ENCODE data around the gene MTA1. TPM values are rescaled to one million over a fixed set of nuclear protein-coding genes. Genes with fewer than 3 reads are reported as not detected.

Gene MTA1
- total RNA-seq, 3 donors from 2014 or later: 154 to 166 (median 154) TPM

DNA sequence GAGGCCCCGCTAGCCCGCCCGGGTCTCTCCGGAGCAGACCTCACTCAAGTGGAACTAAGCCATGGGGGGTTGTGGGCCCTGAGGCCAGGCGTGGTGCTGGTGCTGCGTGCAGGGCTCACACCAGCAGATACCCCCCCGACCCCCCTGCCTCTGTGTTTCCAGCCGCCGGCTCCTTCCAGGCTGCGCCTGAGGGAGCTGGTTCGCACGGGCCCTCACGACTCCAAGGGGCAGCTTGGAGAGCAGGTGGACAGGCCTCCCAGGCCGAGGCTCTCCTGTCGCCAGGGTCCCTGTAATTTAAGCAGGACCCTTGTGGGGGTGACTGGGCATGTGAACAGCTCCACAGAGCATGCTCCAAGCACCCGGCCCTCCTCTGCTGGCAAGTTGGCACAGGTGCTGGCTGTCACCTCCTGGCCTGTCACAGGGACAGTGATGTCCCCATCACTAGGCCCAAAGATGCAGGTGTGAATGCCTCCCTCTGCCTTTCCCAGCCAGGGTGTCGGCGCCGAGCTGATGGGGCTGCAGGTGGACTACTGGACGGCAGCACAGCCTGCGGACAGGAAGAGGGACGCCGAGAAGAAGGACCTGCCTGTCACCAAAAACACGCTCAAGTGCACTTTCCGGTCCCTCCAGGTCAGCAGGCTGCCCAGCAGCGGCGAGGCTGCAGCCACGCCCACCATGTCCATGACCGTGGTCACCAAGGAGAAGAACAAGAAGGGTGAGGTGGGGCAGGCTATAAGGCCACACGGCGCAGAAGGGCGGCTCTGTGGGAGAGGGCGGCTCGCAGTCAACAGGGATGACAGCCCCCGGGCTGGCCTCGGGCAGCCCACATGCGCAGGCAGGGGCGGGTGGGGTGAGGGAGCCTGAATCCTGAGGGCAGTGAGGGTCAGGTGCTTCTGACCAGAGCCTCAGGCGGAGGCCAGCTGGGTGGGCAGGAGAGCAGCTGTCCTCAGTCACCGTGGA is 27.2 kb upstream of the MTA1 start:
- ATAC-seq: no peak
- Mint-ChIP-seq H3K9me3 (no peaks in the 10 kb centered on the region), H3K4me1 (ENCODE audit: low read depth) (peaks cover 5% of the 10 kb centered on the region), H3K27me3 (ENCODE audit: low read depth) (no peaks in the 10 kb centered on the region), H3K4me3 (no peak overlapping the region), H3K36me3 (ENCODE audit: insufficient read depth) (no peaks in the 10 kb centered on the region)
- no peak for DNase-seq

DNA sequence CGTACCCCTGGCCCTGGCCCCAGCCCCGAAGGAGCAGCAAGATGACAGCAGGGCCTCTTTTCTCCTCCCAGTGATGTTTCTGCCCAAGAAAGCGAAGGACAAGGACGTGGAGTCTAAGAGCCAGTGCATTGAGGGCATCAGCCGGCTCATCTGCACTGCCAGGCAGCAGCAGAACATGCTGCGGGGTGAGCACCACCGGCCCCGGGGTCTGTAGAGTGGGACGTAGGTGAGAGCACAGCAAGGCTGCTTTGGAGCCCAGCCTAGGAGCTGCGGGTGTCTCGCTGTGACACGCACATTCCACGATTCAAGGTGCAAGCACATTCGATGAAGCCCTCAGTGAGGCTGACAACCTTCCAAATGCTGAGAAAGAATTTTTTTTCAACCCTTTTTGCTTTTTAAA is 26.5 kb upstream of the MTA1 start:
- H3K9me3 Mint-ChIP-seq: no peaks in the 10 kb centered on the region
- H3K4me1 Mint-ChIP-seq (ENCODE audit: low read depth): peaks cover 11% of the 10 kb centered on the region
- no peaks in the 10 kb centered on the region for H3K36me3 Mint-ChIP-seq (ENCODE audit: insufficient read depth)
- no peak overlapping the region for H3K4me3 Mint-ChIP-seq
- no peak for ATAC-seq
- DNase-seq: no peak
- no peaks in the 10 kb centered on the region for H3K27me3 Mint-ChIP-seq (ENCODE audit: low read depth)

DNA sequence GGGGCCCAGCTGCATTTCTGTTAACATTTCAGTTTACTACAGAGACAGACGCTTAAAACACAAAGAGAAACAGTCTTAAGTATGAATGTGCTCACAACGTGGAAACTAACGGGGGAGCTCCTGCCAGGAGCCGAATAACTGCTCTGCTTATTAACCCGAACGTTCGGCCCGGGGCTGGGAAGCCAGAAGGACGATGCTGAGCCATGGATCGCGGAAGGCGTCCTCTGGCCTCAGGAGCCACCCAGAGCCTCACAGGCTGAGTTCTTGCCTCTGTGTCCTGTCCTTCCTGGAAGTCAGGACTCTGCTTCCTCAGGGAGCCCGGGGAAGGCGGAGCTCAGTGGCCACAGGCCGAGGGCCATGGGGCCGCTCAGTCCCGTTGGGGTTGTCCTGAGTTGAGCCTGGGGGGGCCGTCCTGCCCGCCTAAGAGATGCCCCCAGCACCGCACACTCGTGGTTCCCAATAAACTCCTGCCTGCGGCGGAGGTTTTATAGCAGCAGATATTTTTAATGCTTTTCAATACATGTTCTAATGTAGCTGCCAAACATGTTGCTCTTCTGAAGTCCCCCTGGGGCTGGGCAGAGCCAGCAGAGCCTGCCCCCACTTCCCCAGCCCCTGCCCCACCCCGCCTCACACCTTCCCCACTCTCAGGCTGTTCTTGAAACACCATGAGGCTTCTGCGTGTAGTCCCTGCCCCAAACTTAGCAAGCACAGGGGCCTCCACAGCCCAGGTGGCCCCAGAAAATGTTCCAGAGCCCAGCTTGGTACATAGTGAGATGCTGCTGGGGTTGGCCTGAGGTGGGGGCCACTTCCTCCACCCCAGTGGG is 24.7 kb upstream of the MTA1 start:
- no peaks in the 10 kb centered on the region for H3K9me3 Mint-ChIP-seq
- no peaks in the 10 kb centered on the region for H3K36me3 Mint-ChIP-seq (ENCODE audit: insufficient read depth)
- no peak for ATAC-seq
- H3K27me3 Mint-ChIP-seq (ENCODE audit: low read depth): no peaks in the 10 kb centered on the region
- H3K4me3 Mint-ChIP-seq: no peak overlapping the region
- peaks cover 19% of the 10 kb centered on the region for H3K4me1 Mint-ChIP-seq (ENCODE audit: low read depth)
- DNase-seq: no peak

DNA sequence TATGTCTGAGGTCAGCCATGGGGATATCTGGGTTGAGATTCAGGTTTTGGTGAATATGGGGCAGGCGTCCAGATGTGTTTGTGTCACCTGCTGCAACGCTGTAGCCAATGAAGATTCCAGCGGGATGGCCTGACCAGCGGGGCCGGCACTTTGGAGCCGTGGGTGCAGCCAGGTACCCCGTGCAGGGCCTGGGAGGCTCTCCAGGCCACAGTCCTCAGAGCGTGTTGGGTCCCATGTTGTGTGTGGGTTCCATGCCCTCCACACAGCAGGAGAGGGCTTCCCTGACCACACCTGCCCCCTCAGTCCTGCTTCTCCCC is 24.1 kb upstream of the MTA1 start:
- Mint-ChIP-seq H3K4me3 (no peak overlapping the region), H3K4me1 (ENCODE audit: low read depth) (peaks cover 17% of the 10 kb centered on the region), H3K36me3 (ENCODE audit: insufficient read depth) (peaks cover 5% of the 10 kb centered on the region), H3K9me3 (peaks cover 2% of the 10 kb centered on the region), H3K27me3 (ENCODE audit: low read depth) (no peaks in the 10 kb centered on the region)
- no peak for ATAC-seq
- no peak for DNase-seq

DNA sequence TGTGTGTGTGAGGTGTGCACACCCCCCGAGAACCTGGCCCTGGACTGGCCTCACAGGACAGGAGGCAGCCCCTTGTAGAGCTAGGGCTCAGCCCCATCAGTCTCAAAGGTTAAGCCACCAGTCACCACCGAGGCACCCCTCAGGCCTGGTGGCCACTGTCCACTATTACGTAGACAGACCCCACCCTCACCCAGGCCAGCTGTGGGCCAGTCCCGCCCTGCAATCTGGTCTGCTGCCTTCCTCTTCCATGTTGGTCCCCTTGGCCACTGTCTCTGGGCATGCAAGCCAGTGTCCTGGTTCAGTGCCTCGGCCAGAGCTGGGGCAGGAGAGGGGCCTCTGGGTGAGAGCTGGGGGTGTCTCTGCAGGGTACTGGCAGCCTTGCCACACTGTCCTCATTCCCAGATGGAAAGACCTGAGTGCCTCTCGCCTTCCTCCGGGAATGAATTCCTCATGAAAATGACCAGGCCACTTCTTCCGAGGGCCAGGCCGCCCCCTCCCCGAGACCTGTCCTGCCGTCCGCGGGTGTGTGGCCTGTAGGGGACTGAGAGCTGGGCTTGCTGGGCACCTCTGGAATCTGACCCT is 22.2 kb upstream of the MTA1 start:
- H3K36me3 Mint-ChIP-seq (ENCODE audit: insufficient read depth): peaks cover 15% of the 10 kb centered on the region
- ATAC-seq (no peak), DNase-seq (no peak)
- H3K4me1 Mint-ChIP-seq (ENCODE audit: low read depth): peaks cover 22% of the 10 kb centered on the region
- peak overlapping the region; percentile 74 for H3K4me3 Mint-ChIP-seq
- no peaks in the 10 kb centered on the region for H3K27me3 Mint-ChIP-seq (ENCODE audit: low read depth)
- peaks cover 13% of the 10 kb centered on the region for H3K9me3 Mint-ChIP-seq

DNA sequence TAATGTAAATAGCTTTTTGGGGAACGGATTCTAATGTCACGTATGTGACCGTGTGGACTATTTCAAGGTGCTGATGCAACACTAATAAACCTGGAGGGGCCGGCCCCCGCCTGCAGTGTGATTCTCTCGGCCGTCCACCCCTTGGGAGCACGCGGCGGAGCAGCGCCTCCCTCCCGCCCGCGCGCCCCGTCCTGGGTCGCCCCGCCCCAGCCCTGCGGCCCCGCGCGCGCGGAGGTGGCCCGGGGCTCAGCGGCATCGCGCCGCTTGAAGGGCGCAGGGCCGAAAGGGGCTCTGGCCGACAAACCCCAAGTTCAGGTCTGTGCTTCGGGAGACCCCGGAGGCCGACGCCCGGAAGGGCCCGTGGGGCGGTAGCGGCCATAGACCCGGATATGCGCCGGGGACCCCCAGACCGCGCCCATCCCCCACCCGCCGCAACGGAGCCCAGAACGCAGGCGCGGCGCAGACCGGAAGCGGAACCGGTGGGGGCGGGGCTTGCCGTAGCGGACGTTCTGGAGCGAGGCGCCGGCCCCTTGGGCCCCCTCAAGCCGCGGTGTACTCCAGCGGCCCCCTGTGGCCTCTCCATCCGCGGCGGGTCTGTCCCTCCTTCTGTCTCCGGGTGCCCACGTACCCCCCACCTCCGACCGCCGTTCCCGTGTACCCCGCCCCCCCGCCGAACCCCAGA is 21.4 kb upstream of the MTA1 start, which contains the start of gene TEX22:
Gene TEX22 (plus strand): TSS at position 495 of the 682 bp plus-strand sequence. CDS start 803 bp downstream, outside the sequence.
- H3K9me3 Mint-ChIP-seq: peaks cover 13% of the 10 kb centered on the region
- peaks cover 25% of the 10 kb centered on the region for H3K4me1 Mint-ChIP-seq (ENCODE audit: low read depth)
- H3K4me3 Mint-ChIP-seq: peak within 1 kb of the TSS; percentile 87
- H3K27me3 Mint-ChIP-seq (ENCODE audit: low read depth): no peaks in the 10 kb centered on the region
- peak; percentile 87 to 92 for ATAC-seq
- DNase-seq: peak; percentile 92
- peaks cover 15% of the 10 kb centered on the region for H3K36me3 Mint-ChIP-seq (ENCODE audit: insufficient read depth)

DNA sequence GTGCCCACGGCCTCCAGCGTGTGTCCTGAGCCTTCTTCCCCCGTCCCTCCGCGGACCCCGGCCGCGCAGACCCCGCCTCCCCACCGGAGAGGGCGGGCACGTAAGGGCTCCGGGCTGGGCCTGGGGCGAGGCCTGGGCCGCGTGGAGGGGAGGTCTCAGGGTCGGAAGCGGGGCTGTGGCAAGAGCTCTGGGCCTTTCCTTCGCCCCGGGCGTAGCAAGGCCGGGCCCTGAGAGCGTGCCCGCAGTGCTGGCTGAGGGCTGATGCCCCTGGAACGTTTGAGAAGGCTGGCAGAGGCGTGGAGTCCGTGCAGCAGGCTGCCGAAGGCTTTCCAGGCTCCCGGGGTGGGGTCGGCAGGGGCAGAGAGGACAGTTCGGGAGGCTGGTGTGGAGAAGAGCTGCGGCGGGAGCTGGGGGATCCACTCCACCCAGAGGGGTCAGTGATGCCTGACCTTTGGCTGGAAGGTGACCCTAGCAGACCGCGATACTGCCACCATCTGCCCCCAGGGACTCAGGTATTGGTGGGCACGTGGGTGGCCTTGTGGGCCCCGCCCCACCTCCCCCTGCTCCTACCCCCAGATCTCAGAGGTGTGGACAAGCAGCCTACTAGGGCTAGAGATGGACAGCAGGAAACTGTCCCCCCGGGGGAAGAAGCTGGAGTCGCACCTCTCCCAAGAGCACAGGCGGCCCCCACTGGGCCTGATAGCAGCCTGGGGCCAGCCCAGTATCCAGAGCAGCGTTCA is 20.7 kb upstream of the MTA1 start:
- H3K9me3 Mint-ChIP-seq: peaks cover 13% of the 10 kb centered on the region
- peak overlapping the region; percentile 87 for H3K4me3 Mint-ChIP-seq
- H3K36me3 Mint-ChIP-seq (ENCODE audit: insufficient read depth): peaks cover 15% of the 10 kb centered on the region
- H3K27me3 Mint-ChIP-seq (ENCODE audit: low read depth): no peaks in the 10 kb centered on the region
- ATAC-seq (peak; percentile 62 to 66), DNase-seq (no peak)
- H3K4me1 Mint-ChIP-seq (ENCODE audit: low read depth): peaks cover 25% of the 10 kb centered on the region

DNA sequence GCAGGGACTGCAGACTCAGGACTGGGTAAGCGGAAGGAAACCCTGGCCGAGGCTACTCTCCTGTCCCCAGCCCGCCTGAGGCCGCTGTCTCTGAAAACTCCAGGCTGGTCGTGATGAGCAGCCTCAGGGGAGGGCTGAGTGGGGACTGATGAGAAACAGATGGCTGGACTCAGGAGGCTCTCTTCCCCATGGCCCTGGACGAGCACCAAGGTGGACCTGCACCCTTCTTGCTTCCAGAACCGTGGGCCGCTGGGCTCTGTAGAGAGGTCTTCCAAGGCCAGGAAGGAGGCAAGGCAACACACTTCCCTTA is 20.2 kb upstream of the MTA1 start:
- H3K36me3 Mint-ChIP-seq (ENCODE audit: insufficient read depth): peaks cover 15% of the 10 kb centered on the region
- peaks cover 13% of the 10 kb centered on the region for H3K9me3 Mint-ChIP-seq
- ATAC-seq (no peak), DNase-seq (no peak)
- H3K27me3 Mint-ChIP-seq (ENCODE audit: low read depth): no peaks in the 10 kb centered on the region
- H3K4me1 Mint-ChIP-seq (ENCODE audit: low read depth): peaks cover 30% of the 10 kb centered on the region
- H3K4me3 Mint-ChIP-seq: peak overlapping the region; percentile 87

DNA sequence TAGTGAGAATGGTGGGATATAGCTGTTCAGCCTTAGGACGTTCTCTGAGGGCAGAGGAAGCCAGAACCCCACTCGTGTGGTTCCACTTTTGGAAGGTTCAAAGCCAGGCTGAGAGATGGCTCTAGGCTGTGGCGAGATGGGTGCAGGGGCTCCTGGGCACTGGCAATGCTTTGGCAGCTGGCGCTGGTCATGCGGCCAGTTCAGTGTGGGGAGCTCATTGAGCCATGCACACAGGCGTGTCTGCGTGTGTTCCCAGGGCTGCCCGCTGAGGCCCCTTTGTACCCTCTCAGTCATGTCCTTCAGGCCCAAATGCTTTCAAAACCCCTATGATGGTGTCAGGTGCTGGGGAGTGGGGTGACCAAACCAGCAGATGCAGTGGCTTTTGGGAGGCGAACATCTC is 19.6 kb upstream of the MTA1 start:
- H3K4me3 Mint-ChIP-seq: peak overlapping the region; percentile 87
- peaks cover 13% of the 10 kb centered on the region for H3K9me3 Mint-ChIP-seq
- ATAC-seq (no peak), DNase-seq (no peak)
- peaks cover 15% of the 10 kb centered on the region for H3K36me3 Mint-ChIP-seq (ENCODE audit: insufficient read depth)
- no peaks in the 10 kb centered on the region for H3K27me3 Mint-ChIP-seq (ENCODE audit: low read depth)
- H3K4me1 Mint-ChIP-seq (ENCODE audit: low read depth): peaks cover 36% of the 10 kb centered on the region

DNA sequence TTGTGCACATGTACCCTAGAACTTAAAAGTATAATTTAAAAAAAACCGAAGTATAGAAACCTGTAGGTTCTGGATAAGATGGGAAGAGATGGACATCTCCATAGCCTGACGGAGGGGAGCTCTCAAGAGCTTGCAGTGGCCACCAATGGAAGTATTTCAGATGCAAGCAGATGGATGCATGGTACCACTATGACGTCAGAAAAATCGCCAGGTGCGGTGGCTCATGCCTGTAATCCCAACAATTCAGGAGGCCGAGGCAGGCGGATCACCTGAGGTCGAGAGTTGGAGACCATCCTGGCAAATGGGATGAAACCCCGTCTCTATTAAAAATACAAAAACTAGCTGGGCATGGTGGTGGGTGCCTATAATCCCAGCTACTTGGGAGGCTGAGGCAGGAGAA is 17.9 kb upstream of the MTA1 start:
- Mint-ChIP-seq H3K9me3 (peaks cover 13% of the 10 kb centered on the region), H3K27me3 (ENCODE audit: low read depth) (no peaks in the 10 kb centered on the region), H3K4me3 (no peak overlapping the region), H3K36me3 (ENCODE audit: insufficient read depth) (peaks cover 15% of the 10 kb centered on the region), H3K4me1 (ENCODE audit: low read depth) (peaks cover 38% of the 10 kb centered on the region)
- ATAC-seq (no peak), DNase-seq (no peak)

DNA sequence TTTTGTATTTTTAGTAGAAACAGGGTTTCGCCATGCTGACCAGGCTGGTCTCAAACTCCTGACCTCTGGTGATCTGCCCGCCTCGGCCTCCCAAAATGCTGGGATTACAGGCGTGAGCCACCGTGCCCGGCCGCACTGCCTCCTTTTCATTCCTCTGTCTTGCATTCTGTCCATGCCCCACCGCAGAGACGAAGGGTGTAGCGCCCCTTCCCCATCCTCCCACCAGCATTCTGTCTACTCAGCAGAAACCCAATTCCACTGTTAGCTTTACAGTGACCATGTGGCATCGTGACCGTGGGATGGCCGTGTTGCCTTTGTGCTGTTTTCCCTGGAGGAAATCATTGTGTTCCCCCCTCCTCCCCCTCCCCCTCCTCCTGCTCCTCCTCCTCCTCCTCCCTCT is 11.0 kb upstream of the MTA1 start:
- Mint-ChIP-seq H3K4me3 (no peak overlapping the region), H3K36me3 (ENCODE audit: insufficient read depth) (no peaks in the 10 kb centered on the region), H3K4me1 (ENCODE audit: low read depth) (peaks cover 17% of the 10 kb centered on the region), H3K27me3 (ENCODE audit: low read depth) (peaks cover 29% of the 10 kb centered on the region), H3K9me3 (no peaks in the 10 kb centered on the region)
- ATAC-seq: no peak
- no peak for DNase-seq

DNA sequence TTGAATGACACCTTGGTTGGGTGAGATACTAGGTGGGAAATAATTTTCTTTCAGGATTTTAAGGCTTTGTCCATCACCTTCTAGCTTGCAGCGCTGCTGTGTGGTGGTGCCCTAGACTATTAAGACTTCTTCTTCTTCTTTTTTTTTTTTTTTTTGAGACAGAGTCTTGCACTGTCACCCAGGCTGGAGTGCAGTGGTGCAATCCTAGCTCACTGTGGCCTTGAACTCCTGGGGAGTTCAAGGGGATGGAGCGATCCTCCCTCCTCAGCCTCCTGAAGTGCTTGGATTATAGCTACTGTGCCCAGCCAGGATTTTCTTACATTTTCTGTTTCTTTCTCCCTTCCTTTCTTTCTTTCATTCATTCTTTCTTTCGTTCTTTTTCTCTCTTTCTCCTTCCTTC is 10.3 kb upstream of the MTA1 start:
- no peak overlapping the region for H3K4me3 Mint-ChIP-seq

DNA sequence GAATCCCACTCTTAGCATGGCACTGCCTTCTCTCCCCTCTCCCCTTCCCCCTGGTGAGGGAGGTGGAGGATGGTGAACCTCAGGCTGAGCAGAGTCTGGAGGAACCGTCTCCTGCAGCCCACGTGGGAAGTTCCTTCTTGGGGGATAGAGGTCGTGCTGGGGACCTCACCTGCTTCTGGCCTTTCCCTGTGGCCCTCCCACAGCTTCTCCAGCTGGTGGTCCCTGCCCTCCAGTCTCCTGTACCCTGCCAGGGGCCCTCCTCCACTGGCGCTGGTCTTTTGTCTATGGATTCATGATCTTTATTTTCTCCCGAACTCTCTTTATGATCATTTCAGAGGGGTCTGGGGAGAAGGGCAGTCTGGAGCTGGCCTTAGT is 9.0 kb upstream of the MTA1 start:
- no peak for ATAC-seq
- Mint-ChIP-seq H3K27me3 (ENCODE audit: low read depth) (peaks cover 31% of the 10 kb centered on the region), H3K4me3 (no peak overlapping the region), H3K9me3 (no peaks in the 10 kb centered on the region), H3K4me1 (ENCODE audit: low read depth) (peaks cover 6% of the 10 kb centered on the region), H3K36me3 (ENCODE audit: insufficient read depth) (no peaks in the 10 kb centered on the region)
- DNase-seq: no peak

More for the DNA sequence above, 10.3 kb upstream of the MTA1 start:
- Mint-ChIP-seq H3K36me3 (ENCODE audit: insufficient read depth) (no peaks in the 10 kb centered on the region), H3K27me3 (ENCODE audit: low read depth) (peaks cover 29% of the 10 kb centered on the region), H3K4me1 (ENCODE audit: low read depth) (peaks cover 12% of the 10 kb centered on the region), H3K9me3 (no peaks in the 10 kb centered on the region)
- no peak for ATAC-seq
- DNase-seq: no peak
